ENCODE results near the gene DPY19L1. TPM values are rescaled to one million over a fixed set of nuclear protein-coding genes. Genes with fewer than 3 reads are reported as not detected.
"Not testable (repeated sequence)": the region's sequence is repeated elsewhere in the genome, so short reads cannot be mapped to it uniquely, and the experiment has no call there.

The DPY19L1 gene
- total RNA-seq, 2 donors from 2014 or later, result 15.4 to 17.9 TPM

- no peaks in the 10 kb centered on the region for H3K4me1 Mint-ChIP-seq
- peaks cover 24% of the 10 kb centered on the region for H3K9me3 Mint-ChIP-seq
- H3K27me3 Mint-ChIP-seq, result peaks cover 30% of the 10 kb centered on the region
- H3K4me3 Mint-ChIP-seq, result no peak overlapping the region
- H3K36me3 Mint-ChIP-seq (ENCODE audit: low read depth), result no peaks in the 10 kb centered on the region
- no peak for ATAC-seq (replicated peaks)
- H3K27ac Mint-ChIP-seq, result no peak overlapping the region
Observed at GRCh38 chr7:34895202-34895601, 142.1 kb downstream of the DPY19L1 start.

GRCh38 chr7:34889951-34890350 lies 147.3 kb downstream of the DPY19L1 start:
- Mint-ChIP-seq H3K4me1 (no peaks in the 10 kb centered on the region), H3K27me3 (peaks cover 27% of the 10 kb centered on the region), H3K36me3 (ENCODE audit: low read depth) (no peaks in the 10 kb centered on the region), H3K27ac (no peak overlapping the region), H3K4me3 (no peak overlapping the region), H3K9me3 (peaks cover 10% of the 10 kb centered on the region)
- ATAC-seq (replicated peaks), result no peak

GRCh38 chr7:34886856-34887255 lies 150.4 kb downstream of the DPY19L1 start:
- Mint-ChIP-seq H3K36me3 (ENCODE audit: low read depth) (no peaks in the 10 kb centered on the region), H3K4me1 (no peaks in the 10 kb centered on the region)
- no peak for ATAC-seq (replicated peaks)

GRCh38 chr7:34883855-34884254 lies 153.4 kb downstream of the DPY19L1 start:
- H3K27ac Mint-ChIP-seq; ATAC-seq (replicated peaks); H3K36me3 Mint-ChIP-seq (ENCODE audit: low read depth); H3K4me3 Mint-ChIP-seq; H3K4me1 Mint-ChIP-seq: not testable (repeated sequence)
- Mint-ChIP-seq H3K27me3 (peaks cover 23% of the 10 kb centered on the region), H3K9me3 (peaks cover 20% of the 10 kb centered on the region)

More at GRCh38 chr7:34886856-34887255, 150.4 kb downstream of the DPY19L1 start:
- peaks cover 13% of the 10 kb centered on the region for H3K9me3 Mint-ChIP-seq
- peaks cover 23% of the 10 kb centered on the region for H3K27me3 Mint-ChIP-seq
- H3K4me3 Mint-ChIP-seq, result no peak overlapping the region
- H3K27ac Mint-ChIP-seq, result no peak overlapping the region

- no peak overlapping the region for H3K4me3 Mint-ChIP-seq
- H3K9me3 Mint-ChIP-seq, result peaks cover 20% of the 10 kb centered on the region
- no peak overlapping the region for H3K27ac Mint-ChIP-seq
- no peaks in the 10 kb centered on the region for H3K36me3 Mint-ChIP-seq (ENCODE audit: low read depth)
- ATAC-seq (replicated peaks), result no peak
- H3K27me3 Mint-ChIP-seq, result peaks cover 16% of the 10 kb centered on the region
- H3K4me1 Mint-ChIP-seq, result no peaks in the 10 kb centered on the region
Observed at GRCh38 chr7:34879871-34880270, 157.4 kb downstream of the DPY19L1 start.

GRCh38 chr7:34878944-34879735 lies 158.1 kb downstream of the DPY19L1 start:
- not testable (repeated sequence) for H3K4me1 Mint-ChIP-seq; H3K36me3 Mint-ChIP-seq (ENCODE audit: low read depth); H3K4me3 Mint-ChIP-seq; ATAC-seq (replicated peaks); H3K27ac Mint-ChIP-seq
- peaks cover 17% of the 10 kb centered on the region for H3K27me3 Mint-ChIP-seq
- H3K9me3 Mint-ChIP-seq, result peaks cover 18% of the 10 kb centered on the region

Other genes starting within 250 kb of the DPY19L1 start
- gene TBX20, start 216.6 kb upstream of the DPY19L1 start, total RNA-seq, result under 1 TPM in 1 of 2 donors, not detected in 1; 0.30 TPM